GM23338 (cell line): Measurements from ENCODE around the gene NOTCH3.

ENCODE experiments used
- CREB1 ChIP-seq: fragments of 250-450 bp; sonication (Bioruptor Pico); IDR thresholded peaks from 2 replicates; pipeline ENCODE4 v1.5.0; 2020; ENCODE audit warnings: low read depth, mild to moderate bottlenecking, moderate library complexity
- ETS1 ChIP-seq: IDR thresholded peaks from 2 replicates; pipeline ENCODE4 v1.6.1; 2016; ENCODE audit warnings: antibody characterized with exemption
- EZH2 ChIP-seq: fragments of 200-600 bp; sonication (generic); IDR thresholded peaks from one replicate; pipeline ENCODE4 v1.8.0; 2017; ENCODE audit warnings: antibody characterized with exemption, mild to moderate bottlenecking, low read depth; ENCODE audit not compliant: unreplicated experiment
- EZH2phosphoT487 ChIP-seq: fragments of 200-600 bp; sonication (generic); IDR thresholded peaks from one replicate; pipeline ENCODE4 v1.8.1; 2018; ENCODE audit warnings: antibody characterized with exemption; ENCODE audit not compliant: unreplicated experiment
- JUNB ChIP-seq: IDR thresholded peaks from one replicate; pipeline ENCODE4 v1.6.1; 2016; ENCODE audit warnings: antibody characterized with exemption; ENCODE audit not compliant: unreplicated experiment
- NANOG ChIP-seq: IDR thresholded peaks from 2 replicates; pipeline ENCODE4 v1.6.1; 2016; ENCODE audit warnings: antibody characterized with exemption, borderline replicate concordance
- POLR2AphosphoS5 ChIP-seq: IDR thresholded peaks from 2 replicates; pipeline ENCODE4 v1.6.1; 2016; ENCODE audit warnings: antibody characterized with exemption, low read depth
- REST ChIP-seq: IDR thresholded peaks from one replicate; pipeline ENCODE4 v1.6.1; 2018; ENCODE audit warnings: antibody characterized with exemption; ENCODE audit not compliant: unreplicated experiment
- STAT1 ChIP-seq: IDR thresholded peaks from one replicate; pipeline ENCODE4 v1.6.1; 2016; ENCODE audit warnings: antibody characterized with exemption; ENCODE audit not compliant: unreplicated experiment
- ZNF114 ChIP-seq: fragments of 250-450 bp; sonication (Bioruptor Pico); IDR thresholded peaks from 2 replicates; pipeline ENCODE4 v1.5.0; 2020; ENCODE audit warnings: mild to moderate bottlenecking, moderate library complexity
- ZNF331 ChIP-seq: fragments of 250-450 bp; sonication (Bioruptor Pico); IDR thresholded peaks from 2 replicates; pipeline ENCODE4 v1.5.0; 2020; ENCODE audit warnings: low read depth, mild to moderate bottlenecking, moderate library complexity
- TF ChIP-seq, protein P1 (sequence below), 2 experiments: fragments of 200-600 bp in 1 of 2; sonication (generic) in 1 of 2; conservative IDR thresholded peaks; 2 replicates each; pipeline versions ENCODE4 v1.5.1 to v1.6.1; 2016 to 2017; ENCODE audit warnings: antibody characterized with exemption in 2 of 2, low read depth in 2 of 2, mild to moderate bottlenecking in 2 of 2, moderate library complexity in 1 of 2
- TF ChIP-seq, protein P2 (sequence below): fragments of 250-450 bp; sonication (Bioruptor Pico); IDR thresholded peaks from 2 replicates; pipeline ENCODE4 v1.5.0; 2020; ENCODE audit warnings: mild to moderate bottlenecking, moderate library complexity

DNA sequence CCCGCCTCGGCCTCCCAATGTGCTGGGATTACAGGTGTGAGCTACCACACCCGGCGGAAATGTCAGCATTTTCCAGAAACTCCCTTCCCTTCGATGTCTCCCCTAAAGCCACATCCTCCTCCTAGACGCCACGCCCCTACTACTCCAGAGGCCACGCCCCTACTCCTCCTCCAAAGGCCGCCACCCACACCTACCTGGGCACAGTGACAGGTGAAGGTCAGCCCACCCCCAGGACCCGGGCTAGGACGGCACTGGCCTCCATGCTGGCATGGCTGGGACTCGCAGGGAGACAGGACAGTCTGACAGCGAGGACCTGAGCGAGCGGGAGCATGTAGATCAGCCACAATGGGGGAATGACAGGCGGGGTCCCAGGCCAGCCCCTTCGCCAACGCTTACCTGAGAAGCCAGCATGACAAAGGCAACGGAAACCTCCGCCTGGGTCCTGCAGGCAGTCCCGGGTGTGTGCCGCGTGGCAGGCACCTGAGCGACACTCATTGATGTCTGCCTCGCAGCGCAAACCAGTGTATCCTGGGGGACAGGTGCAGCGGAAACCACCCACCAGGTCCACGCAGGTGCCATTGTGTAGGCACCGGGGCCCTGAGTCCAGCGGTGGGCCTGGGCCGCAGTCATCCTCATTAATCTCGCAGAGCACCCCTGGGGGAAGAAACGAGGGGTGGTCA is 22.0 kb downstream of the NOTCH3 start:
- TF ChIP-seq, protein P1, sequence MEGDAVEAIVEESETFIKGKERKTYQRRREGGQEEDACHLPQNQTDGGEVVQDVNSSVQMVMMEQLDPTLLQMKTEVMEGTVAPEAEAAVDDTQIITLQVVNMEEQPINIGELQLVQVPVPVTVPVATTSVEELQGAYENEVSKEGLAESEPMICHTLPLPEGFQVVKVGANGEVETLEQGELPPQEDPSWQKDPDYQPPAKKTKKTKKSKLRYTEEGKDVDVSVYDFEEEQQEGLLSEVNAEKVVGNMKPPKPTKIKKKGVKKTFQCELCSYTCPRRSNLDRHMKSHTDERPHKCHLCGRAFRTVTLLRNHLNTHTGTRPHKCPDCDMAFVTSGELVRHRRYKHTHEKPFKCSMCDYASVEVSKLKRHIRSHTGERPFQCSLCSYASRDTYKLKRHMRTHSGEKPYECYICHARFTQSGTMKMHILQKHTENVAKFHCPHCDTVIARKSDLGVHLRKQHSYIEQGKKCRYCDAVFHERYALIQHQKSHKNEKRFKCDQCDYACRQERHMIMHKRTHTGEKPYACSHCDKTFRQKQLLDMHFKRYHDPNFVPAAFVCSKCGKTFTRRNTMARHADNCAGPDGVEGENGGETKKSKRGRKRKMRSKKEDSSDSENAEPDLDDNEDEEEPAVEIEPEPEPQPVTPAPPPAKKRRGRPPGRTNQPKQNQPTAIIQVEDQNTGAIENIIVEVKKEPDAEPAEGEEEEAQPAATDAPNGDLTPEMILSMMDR (conservative IDR thresholded peaks at IDR 0.05; ENCODE audit: low read depth in 2 of 2): no peak
- TF ChIP-seq POLR2AphosphoS5 (no peak), EZH2phosphoT487 (no peak), EZH2 (no peak), REST (no peak), CREB1 (CRISPR knock-in tag) (no peak), ZNF114 (CRISPR knock-in tag) (no peak), JUNB (no peak), NANOG (no peak), STAT1 (no peak), ETS1 (no peak), ZNF331 (CRISPR knock-in tag) (no peak)
- TF ChIP-seq, protein P2, sequence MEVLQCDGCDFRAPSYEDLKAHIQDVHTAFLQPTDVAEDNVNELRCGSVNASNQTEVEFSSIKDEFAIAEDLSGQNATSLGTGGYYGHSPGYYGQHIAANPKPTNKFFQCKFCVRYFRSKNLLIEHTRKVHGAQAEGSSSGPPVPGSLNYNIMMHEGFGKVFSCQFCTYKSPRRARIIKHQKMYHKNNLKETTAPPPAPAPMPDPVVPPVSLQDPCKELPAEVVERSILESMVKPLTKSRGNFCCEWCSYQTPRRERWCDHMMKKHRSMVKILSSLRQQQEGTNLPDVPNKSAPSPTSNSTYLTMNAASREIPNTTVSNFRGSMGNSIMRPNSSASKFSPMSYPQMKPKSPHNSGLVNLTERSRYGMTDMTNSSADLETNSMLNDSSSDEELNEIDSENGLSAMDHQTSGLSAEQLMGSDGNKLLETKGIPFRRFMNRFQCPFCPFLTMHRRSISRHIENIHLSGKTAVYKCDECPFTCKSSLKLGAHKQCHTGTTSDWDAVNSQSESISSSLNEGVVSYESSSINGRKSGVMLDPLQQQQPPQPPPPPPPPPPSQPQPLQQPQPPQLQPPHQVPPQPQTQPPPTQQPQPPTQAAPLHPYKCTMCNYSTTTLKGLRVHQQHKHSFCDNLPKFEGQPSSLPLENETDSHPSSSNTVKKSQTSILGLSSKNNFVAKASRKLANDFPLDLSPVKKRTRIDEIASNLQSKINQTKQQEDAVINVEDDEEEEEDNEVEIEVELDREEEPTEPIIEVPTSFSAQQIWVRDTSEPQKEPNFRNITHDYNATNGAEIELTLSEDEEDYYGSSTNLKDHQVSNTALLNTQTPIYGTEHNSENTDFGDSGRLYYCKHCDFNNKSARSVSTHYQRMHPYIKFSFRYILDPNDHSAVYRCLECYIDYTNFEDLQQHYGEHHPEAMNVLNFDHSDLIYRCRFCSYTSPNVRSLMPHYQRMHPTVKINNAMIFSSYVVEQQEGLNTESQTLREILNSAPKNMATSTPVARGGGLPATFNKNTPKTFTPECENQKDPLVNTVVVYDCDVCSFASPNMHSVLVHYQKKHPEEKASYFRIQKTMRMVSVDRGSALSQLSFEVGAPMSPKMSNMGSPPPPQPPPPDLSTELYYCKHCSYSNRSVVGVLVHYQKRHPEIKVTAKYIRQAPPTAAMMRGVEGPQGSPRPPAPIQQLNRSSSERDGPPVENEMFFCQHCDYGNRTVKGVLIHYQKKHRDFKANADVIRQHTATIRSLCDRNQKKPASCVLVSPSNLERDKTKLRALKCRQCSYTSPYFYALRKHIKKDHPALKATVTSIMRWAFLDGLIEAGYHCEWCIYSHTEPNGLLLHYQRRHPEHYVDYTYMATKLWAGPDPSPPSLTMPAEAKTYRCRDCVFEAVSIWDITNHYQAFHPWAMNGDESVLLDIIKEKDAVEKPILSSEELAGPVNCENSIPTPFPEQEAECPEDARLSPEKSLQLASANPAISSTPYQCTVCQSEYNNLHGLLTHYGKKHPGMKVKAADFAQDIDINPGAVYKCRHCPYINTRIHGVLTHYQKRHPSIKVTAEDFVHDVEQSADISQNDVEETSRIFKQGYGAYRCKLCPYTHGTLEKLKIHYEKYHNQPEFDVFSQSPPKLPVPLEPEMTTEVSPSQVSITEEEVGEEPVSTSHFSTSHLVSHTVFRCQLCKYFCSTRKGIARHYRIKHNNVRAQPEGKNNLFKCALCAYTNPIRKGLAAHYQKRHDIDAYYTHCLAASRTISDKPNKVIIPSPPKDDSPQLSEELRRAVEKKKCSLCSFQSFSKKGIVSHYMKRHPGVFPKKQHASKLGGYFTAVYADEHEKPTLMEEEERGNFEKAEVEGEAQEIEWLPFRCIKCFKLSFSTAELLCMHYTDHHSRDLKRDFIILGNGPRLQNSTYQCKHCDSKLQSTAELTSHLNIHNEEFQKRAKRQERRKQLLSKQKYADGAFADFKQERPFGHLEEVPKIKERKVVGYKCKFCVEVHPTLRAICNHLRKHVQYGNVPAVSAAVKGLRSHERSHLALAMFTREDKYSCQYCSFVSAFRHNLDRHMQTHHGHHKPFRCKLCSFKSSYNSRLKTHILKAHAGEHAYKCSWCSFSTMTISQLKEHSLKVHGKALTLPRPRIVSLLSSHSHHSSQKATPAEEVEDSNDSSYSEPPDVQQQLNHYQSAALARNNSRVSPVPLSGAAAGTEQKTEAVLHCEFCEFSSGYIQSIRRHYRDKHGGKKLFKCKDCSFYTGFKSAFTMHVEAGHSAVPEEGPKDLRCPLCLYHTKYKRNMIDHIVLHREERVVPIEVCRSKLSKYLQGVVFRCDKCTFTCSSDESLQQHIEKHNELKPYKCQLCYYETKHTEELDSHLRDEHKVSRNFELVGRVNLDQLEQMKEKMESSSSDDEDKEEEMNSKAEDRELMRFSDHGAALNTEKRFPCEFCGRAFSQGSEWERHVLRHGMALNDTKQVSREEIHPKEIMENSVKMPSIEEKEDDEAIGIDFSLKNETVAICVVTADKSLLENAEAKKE (CRISPR knock-in tag): no peak
